Measurements from ENCODE around the gene PTPRO. TPM values are rescaled to one million over a fixed set of nuclear protein-coding genes. Genes with fewer than 3 reads are reported as not detected.
A peak's percentile ranks its signal among the peaks of the same experiment; 100 is the strongest.

PTPRO gene
- total RNA-seq, 1 donor: under 0.01 TPM

DNA sequence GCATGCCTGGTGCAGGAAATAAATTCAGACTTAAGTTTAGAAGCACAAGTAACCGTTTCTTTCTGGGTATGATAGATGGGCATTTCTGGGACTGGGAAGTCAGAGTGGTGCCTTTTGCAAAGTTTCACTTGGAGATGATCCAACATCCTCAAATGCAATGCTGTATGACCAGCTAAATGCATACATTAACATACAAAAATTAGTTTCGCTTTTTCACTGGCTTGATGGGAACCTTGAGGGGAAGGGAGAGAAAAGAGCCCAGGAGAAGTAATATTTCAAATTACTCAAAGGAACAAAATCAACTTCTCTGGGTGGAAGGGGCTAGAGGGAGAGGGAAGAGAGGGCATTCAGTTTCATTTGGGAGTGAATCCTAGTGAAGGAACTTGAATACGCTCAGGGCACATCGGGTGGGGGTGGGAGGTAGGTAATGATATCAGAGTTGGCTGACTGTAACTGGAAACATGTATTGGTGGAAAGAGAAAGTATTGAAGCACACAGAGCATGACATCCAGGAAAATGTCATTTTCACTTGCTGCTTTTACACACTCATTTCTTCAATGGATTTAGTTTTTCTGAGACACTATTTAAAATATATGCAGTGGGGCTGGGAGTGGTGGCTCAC lies 175.5 kb downstream of the PTPRO start:
- no peak for DNase-seq (ENCODE audit: low read depth)
- peak overlapping the region; percentile 17 for H3K4me3 ChIP-seq (ENCODE audit: low read depth, low read length)
- TF ChIP-seq CTCF (IDR thresholded peaks at IDR 0.05; ENCODE audit: insufficient read depth, low read depth, low read length): no peak

DNA sequence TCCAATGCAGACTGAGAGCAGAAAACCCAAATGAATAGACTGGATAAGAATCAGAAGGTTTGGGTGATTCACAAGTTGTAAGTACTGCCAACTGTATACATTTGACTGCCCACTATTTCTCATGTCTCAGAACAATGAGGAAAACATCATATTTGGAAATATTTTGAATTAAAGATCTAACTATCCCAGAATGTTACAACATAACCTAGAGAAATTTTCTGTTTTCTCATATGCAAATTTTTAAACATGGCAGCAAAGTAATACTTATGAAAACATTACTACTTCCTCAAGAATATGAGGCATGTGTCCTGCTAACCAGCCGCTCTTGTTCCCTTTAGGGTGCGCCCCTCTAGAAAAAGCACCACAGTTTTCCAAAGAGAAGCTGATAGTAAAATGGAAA lies 179.9 kb downstream of the PTPRO start:
- H3K4me3 ChIP-seq (ENCODE audit: low read depth, low read length): no peak overlapping the region
- DNase-seq (ENCODE audit: low read depth): no peak
- no peak for TF ChIP-seq CTCF (IDR thresholded peaks at IDR 0.05; ENCODE audit: insufficient read depth, low read depth, low read length)

- no peak for TF ChIP-seq CTCF (IDR thresholded peaks at IDR 0.05; ENCODE audit: insufficient read depth, low read depth, low read length)
- no peak overlapping the region for H3K4me3 ChIP-seq (ENCODE audit: low read depth, low read length)
- no peak for DNase-seq (ENCODE audit: low read depth)
Measured at GRCh38 chr12:15505616-15506015, 183.3 kb downstream of the PTPRO start.

- DNase-seq (ENCODE audit: low read depth): no peak
- no peak for TF ChIP-seq CTCF (IDR thresholded peaks at IDR 0.05; ENCODE audit: insufficient read depth, low read depth, low read length)
Measured at GRCh38 chr12:15515010-15515409, 192.7 kb downstream of the PTPRO start.

DNA sequence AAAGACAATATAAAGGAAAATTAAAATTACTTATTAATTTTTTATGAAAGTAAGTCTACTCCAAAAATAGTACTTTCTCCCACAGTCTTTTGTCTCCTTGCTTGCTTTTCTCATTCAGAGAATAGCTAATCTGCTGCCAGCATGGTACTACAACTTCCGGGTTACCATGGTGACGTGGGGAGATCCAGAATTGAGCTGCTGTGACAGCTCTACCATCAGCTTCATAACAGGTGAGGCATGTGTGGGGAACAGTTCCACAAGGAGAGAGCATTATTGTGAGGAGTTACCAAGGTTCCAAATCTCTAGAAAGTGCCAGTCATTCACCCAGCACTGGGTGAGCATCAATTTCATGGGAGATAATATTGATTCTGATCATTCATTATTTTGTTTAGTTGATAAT lies 197.8 kb downstream of the PTPRO start:
- no peak overlapping the region for H3K4me3 ChIP-seq (ENCODE audit: low read depth, low read length)
- TF ChIP-seq CTCF (IDR thresholded peaks at IDR 0.05; ENCODE audit: insufficient read depth, low read depth, low read length): no peak
- no peak for DNase-seq (ENCODE audit: low read depth)

More at GRCh38 chr12:15515010-15515409, 192.7 kb downstream of the PTPRO start:
- H3K4me3 ChIP-seq (ENCODE audit: low read depth, low read length): no peak overlapping the region

DNA sequence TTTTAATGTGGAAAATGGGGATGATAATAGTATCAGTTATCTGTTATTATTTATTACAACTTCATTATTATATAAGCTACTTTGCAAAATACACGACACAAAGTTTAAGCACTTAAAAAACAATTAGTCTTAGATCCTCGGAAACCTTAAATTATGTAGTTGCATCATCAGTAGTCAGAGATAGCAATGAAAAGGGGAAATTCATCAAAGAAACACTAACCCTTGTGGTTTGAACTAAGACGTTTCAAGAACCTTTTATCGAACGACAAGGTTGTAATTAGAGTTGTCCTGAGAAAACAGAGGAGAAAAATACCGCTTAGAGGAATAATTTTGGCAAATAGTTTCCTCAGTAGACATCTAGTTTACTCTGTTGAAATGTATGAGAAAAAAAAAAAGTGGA lies 198.5 kb downstream of the PTPRO start:
- DNase-seq (ENCODE audit: low read depth): no peak
- H3K4me3 ChIP-seq (ENCODE audit: low read depth, low read length): no peak overlapping the region
- TF ChIP-seq CTCF (IDR thresholded peaks at IDR 0.05; ENCODE audit: insufficient read depth, low read depth, low read length): no peak

All from fibroblast of villous mesenchyme (primary cell).